HTERT RPE-1 (cell line): ENCODE measurements around the gene WNK3.

Source experiments
- in situ Hi-C: fragments of 300-500 bp; cut with MboI; formaldehyde crosslinking; loops from 4 replicates; pipeline ENCODE4 v1.14.3; 2020; ENCODE audit warnings: low sequenced_read_pairs

Gene WNK3

DNA sequence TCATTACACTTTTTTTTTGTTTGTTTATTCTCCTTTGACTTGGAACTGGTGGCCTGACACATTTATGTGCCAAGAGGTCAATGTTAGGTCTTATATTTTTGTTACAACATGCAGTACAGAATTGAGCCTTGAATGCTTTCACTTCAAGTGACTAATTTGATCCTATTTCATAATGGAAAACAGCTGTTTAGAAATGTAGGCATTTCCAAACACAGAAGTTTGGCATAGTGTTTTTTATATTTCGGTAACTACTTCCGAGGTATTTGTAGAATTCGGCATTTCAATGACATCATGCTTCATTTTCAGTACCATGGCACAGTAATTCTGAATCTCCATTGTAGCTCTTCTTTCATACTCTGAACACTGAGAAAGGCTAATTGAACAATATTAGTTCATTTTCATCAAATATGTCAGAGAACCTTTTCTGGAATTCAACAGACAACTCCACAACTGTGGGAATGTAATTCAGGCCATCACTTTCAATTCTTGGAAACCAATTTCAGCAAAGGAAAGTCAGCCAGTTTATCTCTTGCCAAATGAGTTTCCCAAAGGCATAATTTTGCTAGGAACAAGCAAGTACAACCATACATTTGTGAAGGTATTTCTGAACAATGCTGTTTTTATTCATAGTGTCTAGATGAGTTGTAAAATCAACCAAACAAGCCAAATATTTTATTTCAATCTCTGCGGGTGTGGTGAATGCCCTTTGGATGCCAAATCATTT, 186.2 kb downstream of the WNK3 start:
- in situ Hi-C loops: no loop called here

DNA sequence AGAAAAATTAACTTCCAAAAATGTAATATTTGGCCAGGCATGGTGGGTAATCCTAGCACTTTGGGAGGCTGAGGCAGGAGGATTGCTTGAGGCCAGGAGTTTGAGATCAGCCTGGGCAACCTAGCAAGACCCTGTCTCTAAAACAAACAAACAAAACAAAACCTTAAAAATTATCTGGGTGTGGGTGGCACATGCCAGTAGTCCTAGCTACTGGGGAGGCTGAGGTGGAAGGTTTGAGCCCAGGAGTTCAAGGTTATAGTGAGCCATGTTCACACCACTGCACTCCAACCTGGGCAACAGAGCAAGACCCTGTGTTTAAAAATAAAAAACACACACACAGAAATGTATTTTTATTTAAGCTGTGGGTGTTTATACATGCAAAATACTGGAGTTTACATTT, 186.8 kb downstream of the WNK3 start:
- in situ Hi-C loops: no loop called here

DNA sequence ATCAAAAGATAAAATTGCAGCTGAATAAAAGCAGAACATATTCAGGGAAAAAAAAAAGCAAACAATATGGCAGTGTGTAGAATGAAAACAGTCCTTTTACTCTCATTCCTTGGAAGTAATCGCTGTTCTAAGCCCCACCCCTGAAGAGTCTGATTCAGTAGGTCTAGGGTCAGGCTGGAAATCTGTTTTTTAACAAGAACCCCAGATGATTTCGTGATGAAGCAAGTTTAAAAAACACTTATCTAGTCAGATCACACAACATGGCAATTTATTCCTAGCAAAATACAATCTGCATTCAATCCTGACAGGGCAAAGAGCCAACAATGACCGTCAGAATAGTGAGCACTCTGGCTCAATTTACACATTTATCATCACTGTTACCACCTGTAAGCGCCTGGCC, 190.9 kb downstream of the WNK3 start:
- in situ Hi-C loops: no loop called here

DNA sequence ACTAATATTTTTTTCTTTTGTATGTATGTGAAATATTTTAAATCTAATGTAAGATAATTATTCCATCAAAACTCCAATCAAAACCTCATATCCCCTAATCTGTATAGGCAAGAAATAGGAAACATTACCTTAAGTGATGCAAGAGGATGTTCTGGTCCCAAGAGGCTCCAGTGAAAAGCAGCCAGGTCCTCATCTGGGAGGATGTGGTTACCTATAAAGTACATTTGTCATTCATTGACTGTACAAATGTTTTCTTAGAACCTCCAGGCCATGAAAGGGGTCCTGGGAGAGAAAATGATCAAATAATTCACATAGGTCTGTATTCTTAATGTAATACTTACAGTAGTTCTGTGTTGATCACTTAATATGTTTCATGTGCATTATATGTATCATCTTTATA, 200.3 kb downstream of the WNK3 start:
- in situ Hi-C loops: no loop called here
